SH-SY5Y (cell line): ENCODE data around the gene GARNL3.

Experiments used
- GATA2 ChIP-seq: IDR thresholded peaks from 2 replicates; pipeline ENCODE4 v1.6.1; 2011; ENCODE audit warnings: mild to moderate bottlenecking, low read depth, low read length
- GATA3 ChIP-seq: IDR thresholded peaks from 2 replicates; pipeline ENCODE4 v1.6.1; 2011; ENCODE audit warnings: low read depth, mild to moderate bottlenecking, low read length, moderate library complexity

DNA sequence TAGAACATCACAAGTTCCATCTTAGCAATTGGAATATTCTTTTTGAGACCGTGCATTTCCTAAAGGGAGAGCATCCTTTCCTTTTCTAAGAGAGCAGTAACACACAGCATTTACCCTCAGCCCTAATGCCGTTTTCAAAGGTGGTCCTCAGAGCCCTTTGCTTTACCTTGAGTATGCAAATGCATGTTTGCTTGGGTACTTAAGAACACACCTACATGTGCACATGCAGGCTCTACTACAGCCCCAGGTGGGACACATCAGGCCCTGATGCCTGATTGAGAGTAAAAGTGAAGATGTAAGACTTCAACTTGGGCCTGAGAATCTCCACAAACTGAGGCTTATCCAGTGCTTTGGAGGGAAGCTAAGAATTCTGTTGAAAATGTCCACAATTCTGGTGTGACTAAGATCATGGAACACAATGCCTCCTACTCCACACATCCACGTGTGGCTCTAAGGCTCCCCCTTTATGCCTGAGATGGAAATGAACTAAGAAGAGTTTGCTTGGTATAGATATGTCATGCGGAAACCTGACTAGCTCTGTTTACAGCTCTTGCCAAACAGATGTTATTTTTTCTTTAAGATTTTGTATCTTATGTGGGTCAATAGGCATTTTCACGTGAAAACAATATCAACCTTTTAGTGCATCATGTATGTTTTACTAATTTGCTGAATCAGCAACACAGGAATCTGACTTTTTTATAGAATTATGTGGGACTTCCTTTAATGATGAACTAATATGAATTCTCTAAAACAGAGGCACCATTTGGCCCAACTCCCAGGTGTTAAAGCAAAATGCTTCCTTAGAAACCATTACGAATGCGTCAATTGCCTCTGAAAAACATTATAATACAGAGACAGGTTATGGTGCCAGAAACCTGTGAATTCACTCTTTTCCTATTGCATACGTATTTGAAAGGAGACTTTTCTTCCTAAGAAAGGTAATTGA lies 83.5 kb downstream of the GARNL3 start:
- TF ChIP-seq GATA2 (no peak), GATA3 (no peak)
